ENCODE measurements around the gene C1QTNF2. TPM values are rescaled to one million over a fixed set of nuclear protein-coding genes. Genes with fewer than 3 reads are reported as not detected.

Gene C1QTNF2
- polyA plus RNA-seq, 1 experiment = 1.1 TPM

- no peaks in the 10 kb centered on the region for H3K27me3 ChIP-seq (ENCODE audit: control insufficient read depth, insufficient read depth, low read length)
- ChIA-PET CTCF (interaction anchor here (2.0 to 2.4 kb wide), 2 partner anchors 24 to 345 kb away, joined by 6 to 9 read pairs; no protein-coding TSS in a partner anchor), POLR2A (no interaction called here)
- no peak for TF ChIP-seq CTCF (IDR thresholded peaks at IDR 0.05; ENCODE audit: low read depth, low read length)
- H3K4me3 ChIP-seq (ENCODE audit: low read depth, low read length) = no peak overlapping the region
- DNase-seq (ENCODE audit: low read depth, low spot score) = no peak
- H3K9me3 ChIP-seq (ENCODE audit: control insufficient read depth, insufficient read depth, low read length) = peaks cover 2% of the 10 kb centered on the region; the same call in 1 of the 2 replicates
- no peak overlapping the region for H3K27ac ChIP-seq (ENCODE audit: low read depth, low read length)
Measured at GRCh38 chr5:160367261-160367660, 3.2 kb downstream of the C1QTNF2 start.

GRCh38 chr5:160366230-160366629 lies 4.2 kb downstream of the C1QTNF2 start:
- CTCF ChIA-PET = interaction anchor here (2.0 to 2.4 kb wide), 2 partner anchors 25 to 344 kb away, joined by 6 to 9 read pairs; no protein-coding TSS in a partner anchor

GRCh38 chr5:160363660-160364395 lies 6.6 kb downstream of the C1QTNF2 start:
- TF ChIP-seq CTCF (IDR thresholded peaks at IDR 0.05; ENCODE audit: low read depth, low read length) = no peak
- H3K4me3 ChIP-seq (ENCODE audit: low read depth, low read length) = no peak overlapping the region
- no peak overlapping the region for H3K27ac ChIP-seq (ENCODE audit: low read depth, low read length)
- no peaks in the 10 kb centered on the region for H3K27me3 ChIP-seq (ENCODE audit: control insufficient read depth, insufficient read depth, low read length)
- POLR2A ChIA-PET = no interaction called here
- peaks cover 2% of the 10 kb centered on the region; the same call in 1 of the 2 replicates for H3K9me3 ChIP-seq (ENCODE audit: control insufficient read depth, insufficient read depth, low read length)
- CTCF ChIA-PET = interaction anchor here (1.0 kb wide), 1 partner anchor 27 kb away, joined by 3 read pairs; no protein-coding TSS in a partner anchor
- DNase-seq (ENCODE audit: low read depth, low spot score) = no peak

More at GRCh38 chr5:160366230-160366629, 4.2 kb downstream of the C1QTNF2 start:
- TF ChIP-seq CTCF (IDR thresholded peaks at IDR 0.05; ENCODE audit: low read depth, low read length) = no peak
- H3K27me3 ChIP-seq (ENCODE audit: control insufficient read depth, insufficient read depth, low read length) = no peaks in the 10 kb centered on the region
- peaks cover 2% of the 10 kb centered on the region; the same call in 1 of the 2 replicates for H3K9me3 ChIP-seq (ENCODE audit: control insufficient read depth, insufficient read depth, low read length)
- POLR2A ChIA-PET = no interaction called here
- no peak overlapping the region for H3K27ac ChIP-seq (ENCODE audit: low read depth, low read length)
- DNase-seq (ENCODE audit: low read depth, low spot score) = no peak
- H3K4me3 ChIP-seq (ENCODE audit: low read depth, low read length) = no peak overlapping the region

GRCh38 chr5:160363211-160363610 lies 7.2 kb downstream of the C1QTNF2 start:
- POLR2A ChIA-PET = interaction anchor here (0.5 kb wide), 1 partner anchor 363 kb away, joined by 5 read pairs; no protein-coding TSS in a partner anchor
- no peak overlapping the region for H3K27ac ChIP-seq (ENCODE audit: low read depth, low read length)
- no peak overlapping the region for H3K4me3 ChIP-seq (ENCODE audit: low read depth, low read length)
- H3K27me3 ChIP-seq (ENCODE audit: control insufficient read depth, insufficient read depth, low read length) = no peaks in the 10 kb centered on the region
- H3K9me3 ChIP-seq (ENCODE audit: control insufficient read depth, insufficient read depth, low read length) = no peaks in the 10 kb centered on the region
- CTCF ChIA-PET = no interaction called here
- TF ChIP-seq CTCF (IDR thresholded peaks at IDR 0.05; ENCODE audit: low read depth, low read length) = no peak
- DNase-seq (ENCODE audit: low read depth, low spot score) = no peak

GRCh38 chr5:160361624-160362228 lies 8.7 kb downstream of the C1QTNF2 start:
- ChIA-PET POLR2A (no interaction called here), CTCF (interaction anchor here (3.5 kb wide), 1 partner anchor 340 kb away, joined by 21 read pairs; no protein-coding TSS in a partner anchor)
- no peak for TF ChIP-seq CTCF (IDR thresholded peaks at IDR 0.05; ENCODE audit: low read depth, low read length)
- Histone ChIP-seq H3K4me3 (ENCODE audit: low read depth, low read length) (no peak overlapping the region), H3K27me3 (ENCODE audit: control insufficient read depth, insufficient read depth, low read length) (no peaks in the 10 kb centered on the region), H3K27ac (ENCODE audit: low read depth, low read length) (no peak overlapping the region), H3K9me3 (ENCODE audit: control insufficient read depth, insufficient read depth, low read length) (no peaks in the 10 kb centered on the region)
- no peak for DNase-seq (ENCODE audit: low read depth, low spot score)
